KMS-11 (cell line): Measurements from ENCODE around the gene CATSPER2.
"Not testable (repeated sequence)": the region's sequence is repeated elsewhere in the genome, so short reads cannot be mapped to it uniquely, and the experiment has no call there.

Experiments
- H2AFZ ChIP-seq: fragments of 200-600 bp; sonication (generic); 2 replicates; pipeline ENCODE4 v1.6.1; 2016; ENCODE audit warnings: antibody characterized with exemption, mixed run types, low read depth
- H3K27ac ChIP-seq: fragments of 200-600 bp; sonication (generic); 2 replicates; pipeline ENCODE4 v1.6.1; 2016; ENCODE audit warnings: mild to moderate bottlenecking, mixed run types
- H3K27me3 ChIP-seq: fragments of 200-600 bp; sonication (generic); 2 replicates; pipeline ENCODE4 v1.6.1; 2017; ENCODE audit warnings: mild to moderate bottlenecking, low read depth, mixed run types, moderate library complexity; ENCODE audit not compliant: insufficient read depth
- H3K36me3 ChIP-seq: fragments of 200-600 bp; sonication (generic); 2 replicates; pipeline ENCODE4 v1.6.1; 2017; ENCODE audit warnings: mild to moderate bottlenecking, mixed run types; ENCODE audit not compliant: insufficient read depth
- H3K4me1 ChIP-seq: fragments of 200-600 bp; sonication (generic); 2 replicates; pipeline ENCODE4 v1.6.1; 2016; ENCODE audit warnings: mild to moderate bottlenecking, low read depth, mixed run types; ENCODE audit not compliant: poor library complexity, severe bottlenecking
- H3K4me2 ChIP-seq: fragments of 200-600 bp; sonication (generic); 2 replicates; pipeline ENCODE4 v1.7.0; 2016; ENCODE audit warnings: mild to moderate bottlenecking, mixed run types
- H3K4me3 ChIP-seq: fragments of 200-600 bp; sonication (generic); IDR thresholded peaks from 2 replicates; pipeline ENCODE4 v1.6.1; 2017; ENCODE audit warnings: low read depth, low read length, mixed read lengths; ENCODE audit not compliant: insufficient read depth
- H3K79me2 ChIP-seq: fragments of 200-600 bp; sonication (generic); 2 replicates; pipeline ENCODE4 v1.6.1; 2016; ENCODE audit warnings: low read depth, mixed run types; ENCODE audit not compliant: insufficient read depth
- H3K9ac ChIP-seq: fragments of 200-600 bp; sonication (generic); 2 replicates; pipeline ENCODE4 v1.6.1; 2016; ENCODE audit warnings: mild to moderate bottlenecking, mixed run types
- H4K20me1 ChIP-seq: fragments of 200-600 bp; sonication (generic); 2 replicates; pipeline ENCODE4 v1.6.1; 2016; ENCODE audit warnings: mild to moderate bottlenecking, mixed run types; ENCODE audit not compliant: insufficient read depth
- TF ChIP-seq, protein P1 (sequence below): fragments of 200-600 bp; sonication (generic); conservative IDR thresholded peaks from 2 replicates; pipeline ENCODE4 v1.6.1; 2017; ENCODE audit warnings: low read depth, mild to moderate bottlenecking, antibody characterized with exemption, low read length, moderate library complexity, mixed read lengths

The CATSPER2 gene

DNA sequence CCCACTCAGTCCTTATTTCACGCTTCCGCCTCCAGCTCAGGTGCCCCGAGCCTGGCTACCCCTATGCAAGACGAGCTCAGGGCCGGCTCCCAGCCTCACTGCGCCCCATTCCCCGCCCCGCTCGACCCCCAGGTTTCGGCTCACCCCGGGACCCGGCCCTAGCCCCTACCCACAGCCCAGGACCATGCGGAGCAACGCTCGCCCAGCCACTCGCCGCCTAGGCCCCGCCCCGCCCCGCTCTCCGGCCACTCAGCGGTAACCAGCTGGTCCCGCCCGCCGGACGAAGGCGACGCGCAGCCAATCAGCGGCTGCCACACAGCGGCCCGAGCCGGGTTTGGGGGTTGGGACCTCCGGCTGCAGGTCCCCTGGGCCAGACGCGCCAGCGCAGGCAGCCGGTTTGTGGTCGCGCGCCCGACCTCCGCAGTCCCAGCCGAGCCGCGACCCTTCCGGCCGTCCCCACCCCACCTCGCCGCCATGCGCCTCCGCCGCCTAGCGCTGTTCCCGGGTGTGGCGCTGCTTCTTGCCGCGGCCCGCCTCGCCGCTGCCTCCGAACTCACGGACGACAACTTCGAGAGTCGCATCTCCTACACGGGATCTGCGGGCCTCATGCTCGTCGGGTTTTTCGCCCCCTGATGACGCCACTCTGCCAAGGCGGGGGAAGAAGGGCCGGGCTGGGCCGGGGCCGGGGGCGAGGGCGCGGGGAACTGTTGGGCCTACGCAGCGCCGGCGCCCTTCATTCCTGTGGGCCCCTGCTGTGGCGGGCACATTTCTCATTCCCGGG is at the start of gene CATSPER2:
TSS of gene CATSPER2 (minus strand) at position 196 of the 781 bp plus-strand sequence. CDS start 783 bp downstream, outside the sequence.
- Histone ChIP-seq H3K4me3 (no peak within 1 kb of the TSS), H3K4me1 (no peaks in the 10 kb centered on the region), H3K4me2 (no peak within 1 kb of the TSS), H3K36me3 (no peaks in the 10 kb centered on the region), H2AFZ (no peak within 1 kb of the TSS), H3K79me2 (no peaks in the 10 kb centered on the region), H4K20me1 (no peaks in the 10 kb centered on the region), H3K27ac (no peak within 1 kb of the TSS), H3K27me3 (no peaks in the 10 kb centered on the region), H3K9ac (no peak within 1 kb of the TSS)
- TF ChIP-seq, protein P1, sequence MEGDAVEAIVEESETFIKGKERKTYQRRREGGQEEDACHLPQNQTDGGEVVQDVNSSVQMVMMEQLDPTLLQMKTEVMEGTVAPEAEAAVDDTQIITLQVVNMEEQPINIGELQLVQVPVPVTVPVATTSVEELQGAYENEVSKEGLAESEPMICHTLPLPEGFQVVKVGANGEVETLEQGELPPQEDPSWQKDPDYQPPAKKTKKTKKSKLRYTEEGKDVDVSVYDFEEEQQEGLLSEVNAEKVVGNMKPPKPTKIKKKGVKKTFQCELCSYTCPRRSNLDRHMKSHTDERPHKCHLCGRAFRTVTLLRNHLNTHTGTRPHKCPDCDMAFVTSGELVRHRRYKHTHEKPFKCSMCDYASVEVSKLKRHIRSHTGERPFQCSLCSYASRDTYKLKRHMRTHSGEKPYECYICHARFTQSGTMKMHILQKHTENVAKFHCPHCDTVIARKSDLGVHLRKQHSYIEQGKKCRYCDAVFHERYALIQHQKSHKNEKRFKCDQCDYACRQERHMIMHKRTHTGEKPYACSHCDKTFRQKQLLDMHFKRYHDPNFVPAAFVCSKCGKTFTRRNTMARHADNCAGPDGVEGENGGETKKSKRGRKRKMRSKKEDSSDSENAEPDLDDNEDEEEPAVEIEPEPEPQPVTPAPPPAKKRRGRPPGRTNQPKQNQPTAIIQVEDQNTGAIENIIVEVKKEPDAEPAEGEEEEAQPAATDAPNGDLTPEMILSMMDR, result no peak

- not testable (repeated sequence) for H3K4me3 ChIP-seq, H3K27me3 ChIP-seq, H2AFZ ChIP-seq, H3K9ac ChIP-seq, H3K36me3 ChIP-seq, H4K20me1 ChIP-seq, H3K79me2 ChIP-seq, H3K27ac ChIP-seq, H3K4me1 ChIP-seq, H3K4me2 ChIP-seq
These were observed 44.7 kb upstream of the CATSPER2 start, which contains the start of gene CKMT1A for GRCh38 chr15:43693148-43694022. Gene CKMT1A (plus strand): TSS chr15:43693859. CDS start chr15:43694051, 192 bp downstream.

GRCh38 chr15:43692679-43693078 is 44.0 kb upstream of the CATSPER2 start:
- H3K4me3 ChIP-seq, H3K36me3 ChIP-seq, H3K27me3 ChIP-seq, H4K20me1 ChIP-seq, H2AFZ ChIP-seq, H3K4me1 ChIP-seq, H3K79me2 ChIP-seq, H3K4me2 ChIP-seq, H3K9ac ChIP-seq, H3K27ac ChIP-seq: not testable (repeated sequence)

- not testable (repeated sequence) for H3K9ac ChIP-seq, H3K4me2 ChIP-seq, H3K4me1 ChIP-seq, H2AFZ ChIP-seq, H3K79me2 ChIP-seq, H3K27me3 ChIP-seq, H3K36me3 ChIP-seq, H3K4me3 ChIP-seq, H4K20me1 ChIP-seq, H3K27ac ChIP-seq
These were observed 41.1 kb upstream of the CATSPER2 start for GRCh38 chr15:43689604-43690301.

DNA sequence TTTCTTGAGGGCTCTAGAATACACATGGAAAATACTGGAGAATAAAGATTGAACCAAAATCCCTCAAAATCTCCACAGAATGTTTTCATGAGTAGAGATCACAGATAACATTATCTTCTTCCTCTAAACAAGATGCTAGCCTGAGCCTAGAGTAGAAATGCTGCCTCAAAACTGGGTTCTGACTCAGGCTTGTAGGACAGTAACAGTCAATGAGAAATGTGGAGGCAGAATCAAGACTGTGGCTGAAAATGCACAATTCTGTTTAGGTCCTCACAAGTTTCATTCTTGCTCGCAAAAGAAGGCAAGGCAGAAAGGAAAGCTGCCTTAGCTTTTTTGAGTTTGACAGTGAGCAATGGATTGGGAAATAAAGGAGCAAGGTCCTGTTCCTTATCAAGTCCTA is 25.5 kb upstream of the CATSPER2 start:
- not testable (repeated sequence) for H3K27ac ChIP-seq, H2AFZ ChIP-seq, H3K4me2 ChIP-seq

GRCh38 chr15:43666177-43666576 is 17.5 kb upstream of the CATSPER2 start:
- H3K9ac ChIP-seq, H3K4me1 ChIP-seq, H3K36me3 ChIP-seq, H4K20me1 ChIP-seq, H3K4me3 ChIP-seq, H3K79me2 ChIP-seq, H3K27me3 ChIP-seq, H2AFZ ChIP-seq, H3K4me2 ChIP-seq, H3K27ac ChIP-seq: not testable (repeated sequence)

More for the DNA sequence above, 25.5 kb upstream of the CATSPER2 start:
- H3K4me1 ChIP-seq, H3K79me2 ChIP-seq, H3K27me3 ChIP-seq, H3K4me3 ChIP-seq, H3K36me3 ChIP-seq, H4K20me1 ChIP-seq, H3K9ac ChIP-seq: not testable (repeated sequence)

DNA sequence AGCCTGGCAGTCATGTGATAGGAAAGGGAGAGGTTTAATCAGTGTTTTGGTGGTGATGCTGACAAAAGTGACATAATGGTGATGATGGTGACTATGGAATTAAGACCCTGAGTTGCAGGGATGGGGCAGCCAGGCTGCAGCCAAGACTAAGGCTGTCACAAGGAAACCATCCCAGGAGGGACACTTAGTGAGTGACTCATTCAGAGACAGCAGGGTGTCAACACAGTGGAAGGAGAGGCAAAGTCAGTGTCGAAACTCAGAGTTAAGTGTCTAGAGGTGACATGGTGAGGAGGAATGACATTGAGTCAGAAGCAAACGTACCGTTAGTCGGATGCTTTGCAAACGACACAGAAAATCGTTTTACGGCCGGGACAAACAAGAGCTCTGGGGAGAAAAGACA is 14.7 kb upstream of the CATSPER2 start:
- H3K9ac ChIP-seq, H3K79me2 ChIP-seq, H4K20me1 ChIP-seq, H3K4me1 ChIP-seq, H2AFZ ChIP-seq, H3K4me2 ChIP-seq, H3K36me3 ChIP-seq, H3K4me3 ChIP-seq, H3K27ac ChIP-seq, H3K27me3 ChIP-seq: not testable (repeated sequence)

- not testable (repeated sequence) for H4K20me1 ChIP-seq, H3K27me3 ChIP-seq, H3K4me3 ChIP-seq, H3K27ac ChIP-seq, H2AFZ ChIP-seq, H3K4me2 ChIP-seq, H3K4me1 ChIP-seq, H3K36me3 ChIP-seq, H3K79me2 ChIP-seq, H3K9ac ChIP-seq
These were observed 13.6 kb upstream of the CATSPER2 start for GRCh38 chr15:43662293-43662692.

DNA sequence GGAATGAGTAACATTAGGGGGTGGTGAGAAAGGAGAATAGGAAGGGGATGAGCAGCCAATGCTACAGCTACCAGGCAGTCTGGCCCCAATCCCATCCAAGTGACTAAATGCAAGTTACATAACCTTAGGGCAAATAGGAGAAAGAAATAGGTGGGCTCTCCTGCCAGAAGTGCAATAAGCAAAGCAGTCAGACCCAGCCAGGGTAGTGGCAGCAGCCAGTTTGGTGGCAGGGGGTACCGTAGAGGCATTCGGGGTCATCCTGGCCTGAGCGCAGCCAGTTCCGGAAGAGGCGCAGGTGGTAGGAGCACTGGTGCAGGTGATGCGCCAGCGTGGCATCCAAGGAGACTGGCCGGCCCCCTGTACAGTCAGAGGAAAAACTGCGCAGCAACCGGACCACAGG is 11.1 kb upstream of the CATSPER2 start:
- H3K4me2 ChIP-seq, H2AFZ ChIP-seq, H3K4me3 ChIP-seq, H3K4me1 ChIP-seq, H3K9ac ChIP-seq, H3K27ac ChIP-seq, H4K20me1 ChIP-seq, H3K27me3 ChIP-seq, H3K36me3 ChIP-seq, H3K79me2 ChIP-seq: not testable (repeated sequence)
